WTC11 (cell line): ENCODE results near the gene SVOPL. TPM values are rescaled to one million over a fixed set of nuclear protein-coding genes. Genes with fewer than 3 reads are reported as not detected.

Experiments
- ATAC-seq: fragments of 200-7000 bp; cut with Tn5 transposase; 2 replicates; pipeline ENCODE4 v1.10.0; 2021; ENCODE audit warnings: mild to moderate bottlenecking, moderate library complexity
- CTCF ChIA-PET: fragments of 300-600 bp; sonication (Branson Sonifier 250); formaldehyde crosslinking; loops from one replicate; lab custom pipeline; 2021; ENCODE audit warnings: antibody characterized with exemption; lab: Charles Lee
- POLR2A ChIA-PET: fragments of 350-600 bp; sonication (Branson Sonifier 250); formaldehyde crosslinking; loops from one replicate; lab custom pipeline; 2021; ENCODE audit warnings: antibody characterized with exemption; lab: Charles Lee
- DNase-seq: peaks from one replicate; pipeline ENCODE4 v3.0.0; 2021; ENCODE audit warnings: low spot score
- H3K27ac Mint-ChIP-seq: 2 replicates; pipeline ENCODE4 v1.8.0; 2021; ENCODE audit warnings: mixed read lengths
- H3K27me3 Mint-ChIP-seq: 2 replicates; pipeline ENCODE4 v1.8.0; 2021; ENCODE audit warnings: low read depth, mild to moderate bottlenecking, moderate library complexity, mixed read lengths
- H3K36me3 Mint-ChIP-seq: 2 replicates; pipeline ENCODE4 v1.8.0; 2021; ENCODE audit warnings: mixed read lengths
- H3K4me1 Mint-ChIP-seq: 2 replicates; pipeline ENCODE4 v1.8.0; 2022; ENCODE audit warnings: mixed read lengths
- H3K4me3 Mint-ChIP-seq: 2 replicates; pipeline ENCODE4 v1.8.0; 2021; ENCODE audit warnings: mild to moderate bottlenecking, moderate library complexity, mixed read lengths
- H3K9me3 Mint-ChIP-seq: 2 replicates; pipeline ENCODE4 v1.8.0; 2021; ENCODE audit warnings: mixed read lengths
- CBFB ChIP-seq: sonication (generic); formaldehyde crosslinking; IDR thresholded peaks from 2 replicates; pipeline ENCODE4 v1.8.1; 2022; ENCODE audit warnings: mild to moderate bottlenecking, low read depth, missing genetic modification reagents
- E2F4 ChIP-seq: sonication (generic); formaldehyde crosslinking; IDR thresholded peaks from 2 replicates; pipeline ENCODE4 v1.8.1; 2022; ENCODE audit warnings: low read depth, mild to moderate bottlenecking, moderate library complexity, missing genetic modification reagents, borderline replicate concordance
- ELF4 ChIP-seq: sonication (generic); formaldehyde crosslinking; IDR thresholded peaks from 2 replicates; pipeline ENCODE4 v1.8.1; 2022; ENCODE audit warnings: low read depth, mild to moderate bottlenecking, moderate library complexity, missing genetic modification reagents
- FOXP1 ChIP-seq: sonication (generic); formaldehyde crosslinking; IDR thresholded peaks from 2 replicates; pipeline ENCODE4 v1.8.0; 2022; ENCODE audit warnings: missing genetic modification reagents, mild to moderate bottlenecking, moderate library complexity, borderline replicate concordance
- GRHL2 ChIP-seq: fragments of 250-450 bp; sonication (Bioruptor Pico); IDR thresholded peaks from 2 replicates; pipeline ENCODE4 v1.8.0; 2022; ENCODE audit warnings: mild to moderate bottlenecking, moderate library complexity; ENCODE audit not compliant: insufficient replicate concordance, severe bottlenecking
- JUN ChIP-seq: sonication (generic); formaldehyde crosslinking; IDR thresholded peaks from 2 replicates; pipeline ENCODE4 v1.8.0; 2023; ENCODE audit warnings: mild to moderate bottlenecking, missing genetic modification reagents
- RELA ChIP-seq: sonication (generic); formaldehyde crosslinking; IDR thresholded peaks from 2 replicates; pipeline ENCODE4 v1.8.1; 2022; ENCODE audit warnings: missing genetic modification reagents, mild to moderate bottlenecking, borderline replicate concordance
- RORB ChIP-seq: fragments of 250-450 bp; sonication (Bioruptor Pico); IDR thresholded peaks from 2 replicates; pipeline ENCODE4 v1.9.0; 2021; ENCODE audit warnings: mild to moderate bottlenecking
- ZNF416 ChIP-seq: fragments of 250-450 bp; sonication (Bioruptor Pico); IDR thresholded peaks from 2 replicates; pipeline ENCODE4 v1.9.0; 2021; ENCODE audit warnings: mild to moderate bottlenecking, inconsistent platforms
- ZSCAN18 ChIP-seq: fragments of 250-450 bp; sonication (Bioruptor Pico); IDR thresholded peaks from 2 replicates; pipeline ENCODE4 v2.1.2; 2022; ENCODE audit warnings: mild to moderate bottlenecking, moderate library complexity
- total RNA-seq: library from RNA; stranded (reverse); gene quantifications from 3 replicates; pipeline ENCODE4 v1.2.3, GENCODE V29; 2021
- TF ChIP-seq, protein P1 (sequence below): sonication (generic); formaldehyde crosslinking; IDR thresholded peaks from 2 replicates; pipeline ENCODE4 v1.8.1; 2023; ENCODE audit warnings: mild to moderate bottlenecking, missing genetic modification reagents, moderate library complexity
- TF ChIP-seq, protein P2 (sequence below): sonication (generic); formaldehyde crosslinking; conservative IDR thresholded peaks from 2 replicates; pipeline ENCODE4 v1.8.1; 2023; ENCODE audit warnings: mild to moderate bottlenecking, low read depth, missing genetic modification reagents, moderate library complexity
- TF ChIP-seq, protein P3 (sequence below): sonication (generic); formaldehyde crosslinking; IDR thresholded peaks from 2 replicates; pipeline ENCODE4 v1.8.1; 2023; ENCODE audit warnings: mild to moderate bottlenecking, missing genetic modification reagents
- TF ChIP-seq, protein P4 (sequence below): sonication (generic); formaldehyde crosslinking; IDR thresholded peaks from 2 replicates; pipeline ENCODE4 v1.8.0; 2023; ENCODE audit warnings: missing genetic modification reagents, mild to moderate bottlenecking, borderline replicate concordance

SVOPL gene
- total RNA-seq, 1 experiment from 2014 or later, result 1.9 TPM

GRCh38 chr7:138712652-138713051 is 11.5 kb upstream of the SVOPL start:
- TF ChIP-seq, protein P1, sequence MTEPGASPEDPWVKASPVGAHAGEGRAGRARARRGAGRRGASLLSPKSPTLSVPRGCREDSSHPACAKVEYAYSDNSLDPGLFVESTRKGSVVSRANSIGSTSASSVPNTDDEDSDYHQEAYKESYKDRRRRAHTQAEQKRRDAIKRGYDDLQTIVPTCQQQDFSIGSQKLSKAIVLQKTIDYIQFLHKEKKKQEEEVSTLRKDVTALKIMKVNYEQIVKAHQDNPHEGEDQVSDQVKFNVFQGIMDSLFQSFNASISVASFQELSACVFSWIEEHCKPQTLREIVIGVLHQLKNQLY (CRISPR knock-in tag), result no peak
- no peak for DNase-seq
- Mint-ChIP-seq H3K4me1 (no peaks in the 10 kb centered on the region), H3K4me3 (no peak overlapping the region), H3K27me3 (no peaks in the 10 kb centered on the region), H3K9me3 (no peaks in the 10 kb centered on the region), H3K36me3 (no peaks in the 10 kb centered on the region), H3K27ac (no peak overlapping the region)
- POLR2A ChIA-PET, result no interaction called here
- ATAC-seq, result no peak
- CTCF ChIA-PET, result no interaction called here

- H3K36me3 Mint-ChIP-seq, result no peaks in the 10 kb centered on the region
- ChIA-PET POLR2A (interaction anchor here (0.6 kb wide), 1 partner anchor 31 kb away, joined by 3 read pairs; no protein-coding TSS in a partner anchor), CTCF (interaction anchor here (1.1 kb wide), 1 partner anchor 28 kb away, joined by 4 read pairs; no protein-coding TSS in a partner anchor)
- H3K4me1 Mint-ChIP-seq, result no peaks in the 10 kb centered on the region
- TF ChIP-seq ZSCAN18 (CRISPR knock-in tag), result no peak
- no peak for TF ChIP-seq ELF4
- TF ChIP-seq, protein P2, sequence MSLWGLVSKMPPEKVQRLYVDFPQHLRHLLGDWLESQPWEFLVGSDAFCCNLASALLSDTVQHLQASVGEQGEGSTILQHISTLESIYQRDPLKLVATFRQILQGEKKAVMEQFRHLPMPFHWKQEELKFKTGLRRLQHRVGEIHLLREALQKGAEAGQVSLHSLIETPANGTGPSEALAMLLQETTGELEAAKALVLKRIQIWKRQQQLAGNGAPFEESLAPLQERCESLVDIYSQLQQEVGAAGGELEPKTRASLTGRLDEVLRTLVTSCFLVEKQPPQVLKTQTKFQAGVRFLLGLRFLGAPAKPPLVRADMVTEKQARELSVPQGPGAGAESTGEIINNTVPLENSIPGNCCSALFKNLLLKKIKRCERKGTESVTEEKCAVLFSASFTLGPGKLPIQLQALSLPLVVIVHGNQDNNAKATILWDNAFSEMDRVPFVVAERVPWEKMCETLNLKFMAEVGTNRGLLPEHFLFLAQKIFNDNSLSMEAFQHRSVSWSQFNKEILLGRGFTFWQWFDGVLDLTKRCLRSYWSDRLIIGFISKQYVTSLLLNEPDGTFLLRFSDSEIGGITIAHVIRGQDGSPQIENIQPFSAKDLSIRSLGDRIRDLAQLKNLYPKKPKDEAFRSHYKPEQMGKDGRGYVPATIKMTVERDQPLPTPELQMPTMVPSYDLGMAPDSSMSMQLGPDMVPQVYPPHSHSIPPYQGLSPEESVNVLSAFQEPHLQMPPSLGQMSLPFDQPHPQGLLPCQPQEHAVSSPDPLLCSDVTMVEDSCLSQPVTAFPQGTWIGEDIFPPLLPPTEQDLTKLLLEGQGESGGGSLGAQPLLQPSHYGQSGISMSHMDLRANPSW (CRISPR knock-in tag), result no peak
- no peak for TF ChIP-seq E2F4 (CRISPR knock-in tag)
- no peak for TF ChIP-seq FOXP1 (CRISPR knock-in tag)
- TF ChIP-seq, protein P3, sequence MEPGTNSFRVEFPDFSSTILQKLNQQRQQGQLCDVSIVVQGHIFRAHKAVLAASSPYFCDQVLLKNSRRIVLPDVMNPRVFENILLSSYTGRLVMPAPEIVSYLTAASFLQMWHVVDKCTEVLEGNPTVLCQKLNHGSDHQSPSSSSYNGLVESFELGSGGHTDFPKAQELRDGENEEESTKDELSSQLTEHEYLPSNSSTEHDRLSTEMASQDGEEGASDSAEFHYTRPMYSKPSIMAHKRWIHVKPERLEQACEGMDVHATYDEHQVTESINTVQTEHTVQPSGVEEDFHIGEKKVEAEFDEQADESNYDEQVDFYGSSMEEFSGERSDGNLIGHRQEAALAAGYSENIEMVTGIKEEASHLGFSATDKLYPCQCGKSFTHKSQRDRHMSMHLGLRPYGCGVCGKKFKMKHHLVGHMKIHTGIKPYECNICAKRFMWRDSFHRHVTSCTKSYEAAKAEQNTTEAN (CRISPR knock-in tag), result no peak
- TF ChIP-seq CBFB, result no peak
- no peak for TF ChIP-seq RORB (CRISPR knock-in tag)
- no peak for TF ChIP-seq GRHL2
- TF ChIP-seq, protein P4, sequence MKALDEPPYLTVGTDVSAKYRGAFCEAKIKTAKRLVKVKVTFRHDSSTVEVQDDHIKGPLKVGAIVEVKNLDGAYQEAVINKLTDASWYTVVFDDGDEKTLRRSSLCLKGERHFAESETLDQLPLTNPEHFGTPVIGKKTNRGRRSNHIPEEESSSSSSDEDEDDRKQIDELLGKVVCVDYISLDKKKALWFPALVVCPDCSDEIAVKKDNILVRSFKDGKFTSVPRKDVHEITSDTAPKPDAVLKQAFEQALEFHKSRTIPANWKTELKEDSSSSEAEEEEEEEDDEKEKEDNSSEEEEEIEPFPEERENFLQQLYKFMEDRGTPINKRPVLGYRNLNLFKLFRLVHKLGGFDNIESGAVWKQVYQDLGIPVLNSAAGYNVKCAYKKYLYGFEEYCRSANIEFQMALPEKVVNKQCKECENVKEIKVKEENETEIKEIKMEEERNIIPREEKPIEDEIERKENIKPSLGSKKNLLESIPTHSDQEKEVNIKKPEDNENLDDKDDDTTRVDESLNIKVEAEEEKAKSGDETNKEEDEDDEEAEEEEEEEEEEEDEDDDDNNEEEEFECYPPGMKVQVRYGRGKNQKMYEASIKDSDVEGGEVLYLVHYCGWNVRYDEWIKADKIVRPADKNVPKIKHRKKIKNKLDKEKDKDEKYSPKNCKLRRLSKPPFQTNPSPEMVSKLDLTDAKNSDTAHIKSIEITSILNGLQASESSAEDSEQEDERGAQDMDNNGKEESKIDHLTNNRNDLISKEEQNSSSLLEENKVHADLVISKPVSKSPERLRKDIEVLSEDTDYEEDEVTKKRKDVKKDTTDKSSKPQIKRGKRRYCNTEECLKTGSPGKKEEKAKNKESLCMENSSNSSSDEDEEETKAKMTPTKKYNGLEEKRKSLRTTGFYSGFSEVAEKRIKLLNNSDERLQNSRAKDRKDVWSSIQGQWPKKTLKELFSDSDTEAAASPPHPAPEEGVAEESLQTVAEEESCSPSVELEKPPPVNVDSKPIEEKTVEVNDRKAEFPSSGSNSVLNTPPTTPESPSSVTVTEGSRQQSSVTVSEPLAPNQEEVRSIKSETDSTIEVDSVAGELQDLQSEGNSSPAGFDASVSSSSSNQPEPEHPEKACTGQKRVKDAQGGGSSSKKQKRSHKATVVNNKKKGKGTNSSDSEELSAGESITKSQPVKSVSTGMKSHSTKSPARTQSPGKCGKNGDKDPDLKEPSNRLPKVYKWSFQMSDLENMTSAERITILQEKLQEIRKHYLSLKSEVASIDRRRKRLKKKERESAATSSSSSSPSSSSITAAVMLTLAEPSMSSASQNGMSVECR, result no peak
- TF ChIP-seq ZNF416 (CRISPR knock-in tag), result no peak
- no peak for TF ChIP-seq RELA (CRISPR knock-in tag)
- TF ChIP-seq JUN (CRISPR knock-in tag), result no peak
- ATAC-seq, result no peak
- H3K27me3 Mint-ChIP-seq, result no peaks in the 10 kb centered on the region
- no peak overlapping the region for H3K27ac Mint-ChIP-seq
- no peak overlapping the region for H3K4me3 Mint-ChIP-seq
- H3K9me3 Mint-ChIP-seq, result no peaks in the 10 kb centered on the region
- DNase-seq, result no peak
Observed at GRCh38 chr7:138710536-138711385, 9.6 kb upstream of the SVOPL start.
